HUES64 (cell line): Measurements from ENCODE around the gene LNX1.

Source experiments
- H3K27ac ChIP-seq: 2 replicates; pipeline ENCODE4 v1.7.0; 2013; ENCODE audit warnings: low read depth, low read length, inconsistent platforms
- H3K27me3 ChIP-seq: 2 replicates; pipeline ENCODE4 v1.6.1; 2013; ENCODE audit warnings: mild to moderate bottlenecking, low read length; ENCODE audit not compliant: insufficient read depth
- H3K36me3 ChIP-seq: 2 replicates; pipeline ENCODE4 v1.6.1; 2013; ENCODE audit warnings: mild to moderate bottlenecking, low read length; ENCODE audit not compliant: insufficient read depth
- H3K4me1 ChIP-seq: 2 replicates; pipeline ENCODE4 v1.6.1; 2013; ENCODE audit warnings: mild to moderate bottlenecking, low read length, moderate library complexity; ENCODE audit not compliant: insufficient read depth
- H3K4me3 ChIP-seq: 2 replicates; pipeline ENCODE4 v1.5.1; 2013; ENCODE audit warnings: mild to moderate bottlenecking, low read length, moderate library complexity
- H3K9ac ChIP-seq: 2 replicates; pipeline ENCODE4 v1.6.1; 2013; ENCODE audit warnings: mild to moderate bottlenecking, low read depth, low read length
- H3K9me3 ChIP-seq: 2 replicates; pipeline ENCODE4 v1.6.1; 2013; ENCODE audit warnings: low read depth, low read length; ENCODE audit not compliant: insufficient read depth
- WGBS: fragments of 150-250, 120-280 bp; methylation state at CpG from one replicate; pipeline ENCODE4 v1.1.7; 2013; ENCODE audit warnings: missing lambda C conversion rate; 5-methylcytosine and 5-hydroxymethylcytosine counted together

The LNX1 gene

DNA sequence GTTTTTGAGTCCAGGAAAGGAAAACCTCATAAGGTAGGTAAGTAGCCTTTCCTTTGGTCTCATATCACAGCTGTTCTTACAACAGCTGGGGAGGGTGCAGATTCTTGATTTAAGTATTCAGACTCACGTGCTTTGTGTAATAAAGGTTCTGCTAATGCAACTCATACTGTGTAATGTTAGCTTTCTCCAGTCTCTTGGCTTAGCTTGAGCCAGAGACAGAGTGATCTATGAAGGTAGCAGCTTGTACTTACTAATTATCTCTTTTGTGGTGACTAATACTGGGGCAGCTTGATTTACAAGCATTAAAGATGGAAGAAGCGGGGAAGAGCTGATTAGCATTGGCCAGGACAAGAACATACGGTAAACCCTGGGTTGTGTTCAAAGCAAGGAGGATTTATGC lies 80.3 kb downstream of the LNX1 start:
- no peak overlapping the region for H3K27ac ChIP-seq
- H3K4me1 ChIP-seq = no peaks in the 10 kb centered on the region
- no peak overlapping the region for H3K4me3 ChIP-seq
- H3K27me3 ChIP-seq = no peaks in the 10 kb centered on the region
- no peak overlapping the region for H3K9ac ChIP-seq
- 33% methylated on average over 3 of the region's 3 CpGs for WGBS
- H3K9me3 ChIP-seq = no peaks in the 10 kb centered on the region
- H3K36me3 ChIP-seq = no peaks in the 10 kb centered on the region

DNA sequence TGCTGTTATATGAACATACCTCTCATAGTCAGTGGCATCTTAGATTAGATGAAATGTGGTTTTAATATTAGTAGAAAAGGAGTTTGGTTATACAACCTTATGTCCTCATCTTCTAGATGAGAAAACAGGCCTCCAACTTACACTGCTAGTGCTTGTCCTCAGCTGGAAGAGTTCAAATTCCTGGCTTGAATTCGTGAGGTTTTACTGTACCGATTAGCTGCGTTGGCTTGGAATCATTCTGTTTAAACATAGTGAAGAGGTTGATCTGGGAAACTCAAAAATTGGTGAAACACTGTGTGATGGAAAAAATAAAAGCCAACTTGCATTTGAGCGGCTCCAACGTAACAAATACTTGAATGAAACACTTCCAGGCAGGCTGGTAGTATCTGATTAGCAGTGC lies 81.0 kb downstream of the LNX1 start:
- Histone ChIP-seq H3K9me3 (no peaks in the 10 kb centered on the region), H3K4me1 (no peaks in the 10 kb centered on the region), H3K36me3 (no peaks in the 10 kb centered on the region), H3K27ac (no peak overlapping the region), H3K4me3 (no peak overlapping the region), H3K27me3 (no peaks in the 10 kb centered on the region), H3K9ac (no peak overlapping the region)
- 46% methylated on average over 4 of the region's 5 CpGs for WGBS

DNA sequence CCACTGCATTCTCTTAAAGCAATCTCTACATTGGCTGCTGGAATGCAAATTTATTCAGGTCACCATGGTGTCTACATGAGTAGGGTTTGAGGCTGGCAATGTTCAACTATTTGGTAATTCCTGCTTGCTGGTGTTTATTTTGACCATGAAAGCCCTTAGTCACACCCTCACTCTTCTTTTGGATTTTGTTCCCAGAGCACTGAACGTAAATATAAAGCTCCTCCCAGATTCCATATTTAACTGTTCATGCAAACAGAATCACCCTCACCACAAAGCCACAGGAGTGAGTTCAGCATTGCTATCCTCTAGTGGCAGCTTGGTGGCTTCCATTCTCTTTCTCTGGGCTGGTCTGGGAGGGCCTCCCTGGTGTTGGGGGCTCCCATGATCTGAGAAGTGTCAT lies 82.8 kb downstream of the LNX1 start:
- H3K9ac ChIP-seq = no peak overlapping the region
- H3K27ac ChIP-seq = no peak overlapping the region
- H3K4me3 ChIP-seq = no peak overlapping the region
- no peaks in the 10 kb centered on the region for H3K36me3 ChIP-seq
- H3K27me3 ChIP-seq = no peaks in the 10 kb centered on the region
- no peaks in the 10 kb centered on the region for H3K4me1 ChIP-seq
- H3K9me3 ChIP-seq = no peaks in the 10 kb centered on the region
- 92% methylated on average over 1 of the region's 1 CpG for WGBS

DNA sequence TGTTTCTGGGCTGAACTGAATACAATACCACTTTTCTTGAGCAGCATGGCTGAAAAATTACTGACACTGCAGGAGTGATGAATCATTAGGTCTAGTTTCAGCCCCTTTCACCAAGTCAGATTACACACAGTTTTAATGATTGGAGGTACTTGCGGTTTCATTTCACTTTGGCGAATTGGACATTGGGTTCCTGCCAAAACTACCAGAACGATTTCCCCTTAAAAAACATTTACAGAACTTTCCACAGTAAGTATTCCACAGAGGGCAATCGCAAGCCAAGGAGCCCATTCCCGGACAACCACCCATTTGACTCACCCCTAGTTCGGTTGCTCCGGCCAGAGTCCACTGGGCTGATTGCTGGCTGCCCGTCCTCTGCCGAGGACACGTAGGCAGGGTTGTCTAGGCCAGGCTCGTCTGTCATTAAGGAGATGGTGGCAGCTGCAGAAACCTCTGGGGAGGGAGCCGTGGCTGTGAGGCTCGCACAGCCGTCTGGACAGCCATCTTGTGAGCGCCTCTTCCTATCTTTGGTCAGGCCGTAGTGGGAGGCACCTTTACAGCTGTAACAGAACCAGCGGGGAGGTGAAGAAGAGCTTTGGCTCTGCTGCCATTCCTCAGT lies 83.5 kb downstream of the LNX1 start:
- H3K9me3 ChIP-seq = no peaks in the 10 kb centered on the region
- no peak overlapping the region for H3K27ac ChIP-seq
- WGBS = 92% methylated on average over 17 of the region's 17 CpGs
- H3K27me3 ChIP-seq = no peaks in the 10 kb centered on the region
- H3K4me3 ChIP-seq = no peak overlapping the region
- H3K36me3 ChIP-seq = no peaks in the 10 kb centered on the region
- no peak overlapping the region for H3K9ac ChIP-seq
- H3K4me1 ChIP-seq = no peaks in the 10 kb centered on the region

DNA sequence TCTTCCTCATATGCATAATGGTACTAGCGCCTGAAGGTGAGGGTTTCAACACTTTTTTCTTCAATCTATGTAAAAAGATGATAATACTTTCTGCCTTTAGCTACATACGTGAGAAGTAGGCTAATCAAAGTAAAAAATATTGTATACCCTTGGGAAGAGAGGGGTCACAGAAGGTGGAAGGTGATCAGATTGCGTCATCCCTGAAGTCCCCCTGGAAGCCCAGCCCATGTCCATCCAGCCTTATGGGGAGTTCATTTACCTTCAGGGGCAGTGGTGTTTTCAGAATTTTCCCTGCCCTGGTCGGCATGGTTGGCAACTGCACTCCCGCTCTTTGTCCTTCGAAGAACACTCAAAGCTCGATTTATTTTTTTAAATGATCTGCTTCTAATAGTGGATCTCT lies 84.2 kb downstream of the LNX1 start:
- 92% methylated on average over 6 of the region's 7 CpGs for WGBS
- Histone ChIP-seq H3K9ac (no peak overlapping the region), H3K27me3 (no peaks in the 10 kb centered on the region), H3K36me3 (no peaks in the 10 kb centered on the region), H3K9me3 (no peaks in the 10 kb centered on the region), H3K4me3 (no peak overlapping the region), H3K4me1 (no peaks in the 10 kb centered on the region), H3K27ac (no peak overlapping the region)

DNA sequence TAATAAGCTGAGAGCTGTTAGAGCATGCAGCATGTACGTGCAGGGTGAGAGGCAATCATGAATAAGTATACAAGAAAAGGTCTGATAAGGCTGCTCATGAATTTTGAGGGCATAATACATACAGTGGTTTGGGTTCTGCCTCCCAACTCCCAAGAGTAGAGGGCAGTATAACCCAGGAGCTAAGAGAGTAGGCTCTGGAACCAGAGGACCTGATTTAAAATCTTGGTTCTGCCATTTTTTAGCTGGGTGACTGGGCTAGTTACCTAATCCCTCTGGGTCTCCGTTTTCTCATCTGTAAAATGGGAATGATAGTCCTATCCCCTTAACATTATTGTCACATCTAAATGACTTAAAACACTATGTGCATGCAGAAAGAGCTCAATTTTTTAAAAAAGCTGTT lies 85.3 kb downstream of the LNX1 start:
- Histone ChIP-seq H3K4me1 (no peaks in the 10 kb centered on the region), H3K9me3 (no peaks in the 10 kb centered on the region), H3K9ac (no peak overlapping the region), H3K27ac (no peak overlapping the region), H3K27me3 (no peaks in the 10 kb centered on the region), H3K4me3 (no peak overlapping the region), H3K36me3 (no peaks in the 10 kb centered on the region)
- WGBS = 84% methylated on average over 2 of the region's 2 CpGs

DNA sequence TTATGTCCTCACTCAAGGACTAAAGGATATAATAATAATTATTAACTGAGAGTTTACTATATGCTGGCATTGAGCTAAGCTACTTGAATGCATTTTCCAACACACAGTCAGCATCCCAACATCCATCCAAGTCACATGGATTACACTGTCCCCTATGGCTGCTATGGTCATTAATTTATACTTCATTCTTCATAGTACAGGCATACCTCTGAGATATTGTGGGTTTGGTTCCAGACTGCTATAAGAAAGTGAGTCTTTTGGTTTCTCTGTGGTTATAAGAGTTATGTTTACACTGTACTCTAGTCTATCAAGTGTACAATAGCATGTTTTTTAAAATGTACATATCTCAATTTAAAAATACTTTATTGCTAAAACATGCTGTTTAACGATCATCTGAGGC lies 89.2 kb downstream of the LNX1 start:
- Histone ChIP-seq H3K27ac (no peak overlapping the region), H3K27me3 (no peaks in the 10 kb centered on the region), H3K4me3 (no peak overlapping the region), H3K9ac (no peak overlapping the region), H3K9me3 (no peaks in the 10 kb centered on the region), H3K4me1 (peaks cover 9% of the 10 kb centered on the region), H3K36me3 (no peaks in the 10 kb centered on the region)
- WGBS = 97% methylated on average over 1 of the region's 1 CpG

DNA sequence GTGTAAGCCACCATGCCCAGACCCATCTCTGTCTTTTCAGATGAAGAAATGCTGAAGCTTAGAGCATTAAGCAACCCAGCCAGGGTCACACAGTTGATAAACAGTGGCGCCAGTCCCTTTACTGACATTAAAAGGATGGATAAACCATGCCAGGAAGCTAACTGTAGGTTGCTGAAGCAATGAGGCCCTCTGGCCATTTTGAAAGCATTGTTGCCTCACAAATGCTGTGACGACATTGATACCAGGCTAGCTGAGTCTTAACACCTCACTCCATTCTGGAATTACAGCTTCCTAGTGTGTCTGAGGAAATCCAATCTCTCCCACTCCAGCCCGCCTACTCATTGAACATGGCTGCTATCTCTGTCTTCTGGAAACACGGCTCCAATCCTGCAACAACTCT lies 89.7 kb downstream of the LNX1 start:
- Histone ChIP-seq H3K4me1 (peaks cover 12% of the 10 kb centered on the region), H3K27me3 (no peaks in the 10 kb centered on the region), H3K27ac (no peak overlapping the region), H3K9me3 (no peaks in the 10 kb centered on the region), H3K4me3 (no peak overlapping the region), H3K9ac (no peak overlapping the region), H3K36me3 (no peaks in the 10 kb centered on the region)
- 92% methylated on average over 4 of the region's 4 CpGs for WGBS

DNA sequence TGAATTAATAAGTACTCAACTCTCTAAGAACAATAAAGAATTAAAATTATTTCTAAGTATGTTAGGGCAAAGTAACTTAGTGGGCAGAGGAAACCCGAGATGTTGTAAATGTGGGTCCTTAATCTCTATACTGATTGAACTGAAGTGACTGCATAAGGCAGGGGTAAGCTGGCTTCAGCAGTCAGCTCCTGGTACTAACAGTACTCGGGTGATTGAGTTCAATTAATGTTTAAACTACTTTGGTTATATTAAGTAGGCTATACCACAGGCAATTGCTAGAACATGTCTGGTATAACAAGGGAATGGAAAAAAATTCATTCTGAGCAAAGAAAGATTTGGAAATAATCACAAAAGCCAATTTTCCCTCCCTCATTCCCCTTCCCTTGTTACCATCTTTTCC lies 90.7 kb downstream of the LNX1 start:
- Histone ChIP-seq H3K36me3 (no peaks in the 10 kb centered on the region), H3K9me3 (no peaks in the 10 kb centered on the region), H3K27ac (no peak overlapping the region), H3K9ac (no peak overlapping the region), H3K4me1 (peaks cover 12% of the 10 kb centered on the region), H3K4me3 (no peak overlapping the region), H3K27me3 (no peaks in the 10 kb centered on the region)
- WGBS = 95% methylated on average over 2 of the region's 2 CpGs

DNA sequence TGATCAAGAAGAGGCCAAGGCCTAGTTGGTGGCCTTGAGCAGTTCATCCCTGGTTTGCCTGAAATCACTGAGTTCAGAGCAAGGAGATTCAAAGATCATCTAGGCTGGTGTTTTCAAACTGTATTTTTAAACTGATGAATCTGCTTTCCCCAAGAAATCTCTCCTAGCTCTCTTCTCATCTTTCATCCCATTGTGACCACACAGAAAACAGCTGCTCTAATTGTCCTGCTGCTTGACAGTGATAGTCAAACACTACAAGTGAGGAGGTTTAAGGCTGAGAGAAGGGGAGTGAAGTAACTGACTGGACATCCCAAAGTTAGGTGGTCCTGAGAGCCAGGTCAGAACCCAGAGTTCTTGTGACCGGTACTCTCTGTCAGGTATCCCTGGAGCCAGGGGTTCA lies 91.5 kb downstream of the LNX1 start:
- no peak overlapping the region for H3K9ac ChIP-seq
- H3K4me1 ChIP-seq = peaks cover 12% of the 10 kb centered on the region
- H3K27me3 ChIP-seq = no peaks in the 10 kb centered on the region
- 97% methylated on average over 1 of the region's 1 CpG for WGBS
- H3K36me3 ChIP-seq = no peaks in the 10 kb centered on the region
- no peak overlapping the region for H3K27ac ChIP-seq
- no peak overlapping the region for H3K4me3 ChIP-seq
- H3K9me3 ChIP-seq = no peaks in the 10 kb centered on the region

DNA sequence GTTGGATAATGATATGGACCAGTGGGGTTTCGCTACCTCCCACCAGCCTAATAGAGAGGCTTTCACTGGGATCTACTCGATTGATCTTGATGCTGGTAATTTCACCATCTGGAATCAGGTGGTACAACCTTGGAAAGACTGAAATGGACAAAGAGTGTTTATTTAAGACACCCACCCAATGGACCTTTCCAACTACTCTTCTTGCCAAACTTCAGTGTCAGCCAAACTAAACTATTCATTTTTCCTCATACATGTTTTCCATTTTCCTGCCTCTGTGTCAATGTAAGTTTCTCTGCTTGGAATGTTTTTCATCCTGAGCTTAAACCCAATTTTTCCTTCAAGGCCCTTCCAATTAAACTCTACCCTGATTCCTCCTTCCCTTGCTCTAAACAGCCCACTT lies 92.6 kb downstream of the LNX1 start:
- WGBS = 97% methylated on average over 2 of the region's 2 CpGs
- Histone ChIP-seq H3K36me3 (no peaks in the 10 kb centered on the region), H3K9me3 (no peaks in the 10 kb centered on the region), H3K4me1 (peaks cover 12% of the 10 kb centered on the region), H3K4me3 (no peak overlapping the region), H3K27me3 (no peaks in the 10 kb centered on the region), H3K9ac (no peak overlapping the region), H3K27ac (no peak overlapping the region)
